Measurements from ENCODE around the gene CCDC83. TPM values are rescaled to one million over a fixed set of nuclear protein-coding genes. Genes with fewer than 3 reads are reported as not detected.

Gene CCDC83
- total and polyA plus RNA-seq, 9 of the 15 experiments (the other 6 are each of a cell fraction or from before 2014, with no cell fraction given): not detected

DNA sequence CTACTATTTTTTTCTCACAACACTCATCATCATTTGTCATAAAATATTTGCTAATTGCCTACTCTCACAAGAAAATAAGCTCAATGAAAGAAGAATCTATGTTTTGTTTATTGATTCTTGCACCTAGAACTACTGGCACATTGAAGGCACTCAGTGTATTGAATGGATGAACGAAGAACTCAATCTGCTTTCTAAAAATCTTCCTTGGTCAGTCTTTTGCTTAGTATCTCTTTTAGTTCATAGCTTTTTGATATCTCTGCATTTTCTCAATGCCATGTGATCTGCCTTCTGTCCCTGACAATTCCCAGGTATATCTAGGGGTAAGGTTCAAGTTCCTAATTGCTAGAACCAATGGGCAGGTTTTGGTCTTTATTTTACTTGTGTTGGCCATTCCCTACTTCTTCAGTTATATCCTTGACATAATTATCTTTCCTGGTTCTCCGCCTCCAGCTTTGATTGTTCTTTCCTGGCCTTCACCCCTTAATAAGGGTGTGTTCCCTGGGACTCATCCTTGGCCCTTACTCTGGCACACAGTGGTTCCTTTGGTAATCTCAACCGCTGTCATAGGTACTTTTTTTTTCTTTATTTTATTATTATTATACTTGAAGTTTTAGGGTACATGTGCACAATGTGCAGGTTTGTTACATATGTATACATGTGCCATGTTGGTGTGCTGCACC lies 96.4 kb downstream of the CCDC83 start (continued):
- TF ChIP-seq, protein P1, sequence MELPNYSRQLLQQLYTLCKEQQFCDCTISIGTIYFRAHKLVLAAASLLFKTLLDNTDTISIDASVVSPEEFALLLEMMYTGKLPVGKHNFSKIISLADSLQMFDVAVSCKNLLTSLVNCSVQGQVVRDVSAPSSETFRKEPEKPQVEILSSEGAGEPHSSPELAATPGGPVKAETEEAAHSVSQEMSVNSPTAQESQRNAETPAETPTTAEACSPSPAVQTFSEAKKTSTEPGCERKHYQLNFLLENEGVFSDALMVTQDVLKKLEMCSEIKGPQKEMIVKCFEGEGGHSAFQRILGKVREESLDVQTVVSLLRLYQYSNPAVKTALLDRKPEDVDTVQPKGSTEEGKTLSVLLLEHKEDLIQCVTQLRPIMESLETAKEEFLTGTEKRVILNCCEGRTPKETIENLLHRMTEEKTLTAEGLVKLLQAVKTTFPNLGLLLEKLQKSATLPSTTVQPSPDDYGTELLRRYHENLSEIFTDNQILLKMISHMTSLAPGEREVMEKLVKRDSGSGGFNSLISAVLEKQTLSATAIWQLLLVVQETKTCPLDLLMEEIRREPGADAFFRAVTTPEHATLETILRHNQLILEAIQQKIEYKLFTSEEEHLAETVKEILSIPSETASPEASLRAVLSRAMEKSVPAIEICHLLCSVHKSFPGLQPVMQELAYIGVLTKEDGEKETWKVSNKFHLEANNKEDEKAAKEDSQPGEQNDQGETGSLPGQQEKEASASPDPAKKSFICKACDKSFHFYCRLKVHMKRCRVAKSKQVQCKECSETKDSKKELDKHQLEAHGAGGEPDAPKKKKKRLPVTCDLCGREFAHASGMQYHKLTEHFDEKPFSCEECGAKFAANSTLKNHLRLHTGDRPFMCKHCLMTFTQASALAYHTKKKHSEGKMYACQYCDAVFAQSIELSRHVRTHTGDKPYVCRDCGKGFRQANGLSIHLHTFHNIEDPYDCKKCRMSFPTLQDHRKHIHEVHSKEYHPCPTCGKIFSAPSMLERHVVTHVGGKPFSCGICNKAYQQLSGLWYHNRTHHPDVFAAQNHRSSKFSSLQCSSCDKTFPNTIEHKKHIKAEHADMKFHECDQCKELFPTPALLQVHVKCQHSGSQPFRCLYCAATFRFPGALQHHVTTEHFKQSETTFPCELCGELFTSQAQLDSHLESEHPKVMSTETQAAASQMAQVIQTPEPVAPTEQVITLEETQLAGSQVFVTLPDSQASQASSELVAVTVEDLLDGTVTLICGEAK (IDR thresholded peaks at IDR 0.05): no peak
- TF ChIP-seq, protein P1 (CRISPR knock-in tag; IDR thresholded peaks at IDR 0.05): no peak
- TF ChIP-seq POLR2A (conservative IDR thresholded peaks at IDR 0.05) (peak; percentile 75; the same call in 1 of the 2 replicates), CHD4 (IDR thresholded peaks at IDR 0.05; ENCODE audit: insufficient read depth, insufficient replicate concordance, low read depth, low read length, poor library complexity, severe bottlenecking) (no peak), NBN (IDR thresholded peaks at IDR 0.05; ENCODE audit: low read depth) (no peak), FIP1L1 (IDR thresholded peaks at IDR 0.05; ENCODE audit: low read depth, low read length, poor library complexity, severe bottlenecking) (no peak), POLR2G (IDR thresholded peaks at IDR 0.05; ENCODE audit: low read depth, low read length) (peak; percentile 35; the same call in 1 of the 2 replicates), MEF2A (IDR thresholded peaks at IDR 0.05; ENCODE audit: control insufficient read depth, low read depth, low read length) (no peak), TRIM24 (IDR thresholded peaks at IDR 0.05) (no peak), ZNF717 (CRISPR knock-in tag; IDR thresholded peaks at IDR 0.05) (0 out of 2 replicates have a peak, but pooled peaks have one; percentile 10), ZNF696 (CRISPR knock-in tag; conservative IDR thresholded peaks at IDR 0.05) (no peak), ETV5 (CRISPR knock-in tag; IDR thresholded peaks at IDR 0.05; ENCODE audit: low read depth) (no peak), SMAD4 (CRISPR knock-in tag; conservative IDR thresholded peaks at IDR 0.05) (no peak), GTF2F1 (IDR thresholded peaks at IDR 0.05; ENCODE audit: low read depth, low read length) (peak; percentile 51; the same call in 1 of the 2 replicates), GABPB2 (CRISPR knock-in tag; conservative IDR thresholded peaks at IDR 0.05) (no peak), KAT7 (CRISPR knock-in tag; IDR thresholded peaks at IDR 0.05; ENCODE audit: borderline replicate concordance) (no peak), CSDE1 (IDR thresholded peaks at IDR 0.05) (no peak), NR2F6 (CRISPR knock-in tag; IDR thresholded peaks at IDR 0.05) (no peak), NFIC (IDR thresholded peaks at IDR 0.05) (no peak), LCOR (CRISPR knock-in tag; IDR thresholded peaks at IDR 0.05) (0 out of 2 replicates have a peak, but pooled peaks have one; percentile 36), POLR3G (IDR thresholded peaks at IDR 0.05; ENCODE audit: extremely low read depth, insufficient read length, insufficient replicate concordance) (no peak)
- TF ChIP-seq, protein P2, sequence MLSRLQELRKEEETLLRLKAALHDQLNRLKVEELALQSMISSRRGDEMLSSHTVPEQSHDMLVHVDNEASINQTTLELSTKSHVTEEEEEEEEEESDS (CRISPR knock-in tag; IDR thresholded peaks at IDR 0.05): no peak

All from K562 (cell line).